ENCODE data around the gene C11orf68. TPM values are rescaled to one million over a fixed set of nuclear protein-coding genes. Genes with fewer than 3 reads are reported as not detected.

The C11orf68 gene
- total RNA-seq, 1 experiment from 2014 or later: 15.7 TPM

GRCh38 chr11:65954771-65955170 is 35.9 kb upstream of the C11orf68 start:
- Histone ChIP-seq H3K4me2 (ENCODE audit: insufficient read depth, insufficient read length, low read length) (no peak overlapping the region), H4K20me1 (ENCODE audit: control insufficient read depth, insufficient read depth, insufficient read length) (no peaks in the 10 kb centered on the region), H3K18ac (ENCODE audit: insufficient read length, low read depth, low read length) (no peak overlapping the region), H3K56ac (ENCODE audit: insufficient read length, low read depth, low read length) (no peak overlapping the region), H3K14ac (ENCODE audit: insufficient read depth, low read length) (no peak overlapping the region), H2AFZ (ENCODE audit: low read length) (no peak overlapping the region), H3K9me3 (ENCODE audit: control insufficient read depth, low read depth, low read length) (no peaks in the 10 kb centered on the region), H3K23me2 (ENCODE audit: insufficient read length, low read depth, low read length, poor library complexity, severe bottlenecking) (no peaks in the 10 kb centered on the region), H4K8ac (replicated peaks; ENCODE audit: insufficient read length, low read depth, low read length) (no peak overlapping the region), H2BK12ac (ENCODE audit: insufficient read length, low read depth, low read length) (no peak overlapping the region), H2BK20ac (ENCODE audit: low read depth, low read length, poor library complexity, severe bottlenecking) (no peak overlapping the region), H3T11ph (ENCODE audit: low read length) (no peak overlapping the region), H4K5ac (ENCODE audit: insufficient read length, low read depth, low read length) (no peak overlapping the region), H3K27ac (ENCODE audit: insufficient read length, low read depth, low read length) (no peak overlapping the region), H3K23ac (ENCODE audit: insufficient read length, low read depth, low read length) (no peak overlapping the region), H2AK5ac (ENCODE audit: insufficient read length, low read length) (no peak overlapping the region), H4K91ac (ENCODE audit: insufficient read length, low read depth, low read length) (no peak overlapping the region), H3K27me3 (ENCODE audit: insufficient read depth, low read length) (no peaks in the 10 kb centered on the region), H3K79me1 (ENCODE audit: insufficient read depth, low read depth, low read length, poor library complexity, severe bottlenecking) (no peaks in the 10 kb centered on the region), H3K4ac (ENCODE audit: low read depth, low read length) (no peak overlapping the region), H3K79me2 (ENCODE audit: insufficient read depth, low read length) (no peaks in the 10 kb centered on the region), H2BK5ac (ENCODE audit: insufficient read length, low read length) (no peak overlapping the region), H3K4me1 (ENCODE audit: insufficient read depth, low read length) (no peaks in the 10 kb centered on the region), H2BK120ac (ENCODE audit: low read depth, low read length, poor library complexity, severe bottlenecking) (no peak overlapping the region), H2BK15ac (ENCODE audit: low read depth, low read length) (no peak overlapping the region), H3K9ac (ENCODE audit: extremely low read depth, insufficient read length, low read length) (no peak overlapping the region)
- Mint-ChIP-seq H3K27me3 (ENCODE audit: low read depth) (no peaks in the 10 kb centered on the region; the same call in 1 of the 2 replicates), H3K4me3 (no peak overlapping the region), H3K27ac (peak overlapping the region in 2 of 3 experiments; percentile 10 to 84; a peak in 3 of 7 replicates), H3K36me3 (ENCODE audit: insufficient read depth in 1 of 3, low read depth in 3 of 3) (peaks cover 0 to 9% (median 2%) of the 10 kb centered on the region in 3 experiments; a peak in 2 of 7 replicates), H3K9me3 (no peaks in the 10 kb centered on the region), H3K4me1 (peaks cover 0 to 4% of the 10 kb centered on the region in 2 experiments; a peak in 2 of 4 replicates)
- DNase-seq: no peak
- TF ChIP-seq CTCF (conservative IDR thresholded peaks at IDR 0.05): no peak
- WGBS (ENCODE audit: extremely low coverage, insufficient read length, low lambda C conversion rate): no CpG with 5 or more reads among the region's 8 CpGs
